ENCODE data around the gene RELL2. TPM values are rescaled to one million over a fixed set of nuclear protein-coding genes. Genes with fewer than 3 reads are reported as not detected.
A peak's percentile ranks its signal among the peaks of the same experiment; 100 is the strongest.

Gene RELL2
- total and polyA plus RNA-seq, 4 donors = 1.2 to 6.9 (median 6.2) TPM

DNA sequence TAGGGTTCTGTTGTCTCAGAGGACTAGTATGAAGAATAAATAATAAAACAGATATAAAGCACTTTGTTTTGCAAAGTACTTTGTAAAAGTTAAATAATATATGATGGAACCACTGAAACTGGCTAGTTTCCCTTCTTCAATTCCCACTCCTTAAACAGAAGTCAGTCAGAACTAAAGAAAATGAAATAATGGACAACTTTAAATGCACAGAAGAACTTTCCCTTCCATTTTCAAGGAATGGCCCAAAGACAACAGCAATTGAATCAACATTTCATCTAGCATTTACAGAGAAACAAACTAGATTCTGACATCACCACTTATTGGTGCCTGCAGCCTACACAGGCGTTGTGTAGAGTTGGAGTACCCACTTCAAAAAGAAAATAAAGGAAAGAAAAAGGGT, 34.2 kb upstream of the RELL2 start:
- no peak for ATAC-seq (ENCODE audit: insufficient read depth, low FRiP score)
- H3K27me3 ChIP-seq (ENCODE audit: control insufficient read depth in 3 of 3, insufficient read depth in 3 of 3, low read length in 2 of 3) = no peaks in the 10 kb centered on the region
- DNase-seq = no peak
- no peaks in the 10 kb centered on the region for H3K36me3 ChIP-seq (ENCODE audit: control insufficient read depth in 4 of 4, insufficient read depth in 4 of 4, low read length in 4 of 4)
- H3K27ac ChIP-seq (ENCODE audit: low read depth in 1 of 2, low read length in 1 of 2) = peak overlapping the region in 1 of 2 donors; percentile 2
- TF ChIP-seq, protein P1, sequence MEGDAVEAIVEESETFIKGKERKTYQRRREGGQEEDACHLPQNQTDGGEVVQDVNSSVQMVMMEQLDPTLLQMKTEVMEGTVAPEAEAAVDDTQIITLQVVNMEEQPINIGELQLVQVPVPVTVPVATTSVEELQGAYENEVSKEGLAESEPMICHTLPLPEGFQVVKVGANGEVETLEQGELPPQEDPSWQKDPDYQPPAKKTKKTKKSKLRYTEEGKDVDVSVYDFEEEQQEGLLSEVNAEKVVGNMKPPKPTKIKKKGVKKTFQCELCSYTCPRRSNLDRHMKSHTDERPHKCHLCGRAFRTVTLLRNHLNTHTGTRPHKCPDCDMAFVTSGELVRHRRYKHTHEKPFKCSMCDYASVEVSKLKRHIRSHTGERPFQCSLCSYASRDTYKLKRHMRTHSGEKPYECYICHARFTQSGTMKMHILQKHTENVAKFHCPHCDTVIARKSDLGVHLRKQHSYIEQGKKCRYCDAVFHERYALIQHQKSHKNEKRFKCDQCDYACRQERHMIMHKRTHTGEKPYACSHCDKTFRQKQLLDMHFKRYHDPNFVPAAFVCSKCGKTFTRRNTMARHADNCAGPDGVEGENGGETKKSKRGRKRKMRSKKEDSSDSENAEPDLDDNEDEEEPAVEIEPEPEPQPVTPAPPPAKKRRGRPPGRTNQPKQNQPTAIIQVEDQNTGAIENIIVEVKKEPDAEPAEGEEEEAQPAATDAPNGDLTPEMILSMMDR (IDR thresholded peaks at IDR 0.05; ENCODE audit: control extremely low read depth, extremely low read depth) = no peak
- WGBS, 2 donors = 62 to 87% methylated on average over 1 of the region's 1 CpG
- no peak overlapping the region for H3K9ac ChIP-seq (ENCODE audit: insufficient read depth in 1 of 2, low read length in 2 of 2)
- no peak overlapping the region for H3K4me3 ChIP-seq
- no peaks in the 10 kb centered on the region for H3K9me3 ChIP-seq (ENCODE audit: control insufficient read depth in 4 of 4, insufficient read depth in 3 of 4, low read length in 3 of 4)
- H3K4me1 ChIP-seq (ENCODE audit: control insufficient read depth in 5 of 5, insufficient read depth in 5 of 5, low read length in 5 of 5) = peaks cover 0 to 39% (median 7%) of the 10 kb centered on the region in 5 donors

DNA sequence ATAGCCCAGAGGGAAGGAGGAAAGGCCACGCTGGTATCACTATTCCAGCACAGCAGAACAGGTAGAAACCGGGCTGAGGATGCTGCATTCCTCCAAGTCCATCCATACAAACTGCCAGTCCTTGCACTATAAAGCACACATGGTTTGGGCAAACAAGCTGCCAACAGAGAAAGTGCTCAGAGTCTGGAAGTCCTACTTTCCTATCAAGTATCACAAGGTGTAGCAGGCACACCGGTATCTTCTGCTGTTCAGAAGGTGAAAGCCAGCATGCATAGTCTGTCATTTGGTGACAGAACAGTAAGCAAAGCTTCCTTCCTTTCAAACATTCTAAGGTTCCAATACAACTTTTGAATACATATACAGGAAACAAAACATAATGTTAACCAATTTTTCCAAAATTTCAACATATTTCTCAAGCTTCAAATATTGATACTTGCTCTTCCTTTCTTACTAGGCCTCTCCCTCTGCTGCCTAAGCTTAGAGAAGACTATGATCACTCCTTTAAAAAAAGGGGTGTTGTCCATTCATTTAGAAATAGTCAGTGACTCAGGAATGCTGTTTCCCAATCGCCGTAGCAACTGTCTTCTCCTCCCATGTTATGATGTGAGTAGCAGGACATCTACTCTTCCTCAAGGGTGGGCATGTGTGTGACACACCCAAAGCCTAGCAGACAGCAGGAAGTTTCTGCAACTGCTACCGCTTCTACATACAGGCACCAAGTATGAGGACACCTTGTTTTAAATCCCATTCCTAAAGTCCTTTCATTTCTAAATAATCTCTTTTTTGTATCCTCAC, 32.7 kb upstream of the RELL2 start:
- H3K27ac ChIP-seq (ENCODE audit: low read depth in 1 of 2, low read length in 1 of 2) = peak overlapping the region; percentile 59 to 91
- H3K36me3 ChIP-seq (ENCODE audit: control insufficient read depth in 4 of 4, insufficient read depth in 4 of 4, low read length in 4 of 4) = no peaks in the 10 kb centered on the region
- DNase-seq = peak; percentile 22 to 58 (median 49)
- peaks cover 0 to 44% (median 7%) of the 10 kb centered on the region in 5 donors for H3K4me1 ChIP-seq (ENCODE audit: control insufficient read depth in 5 of 5, insufficient read depth in 5 of 5, low read length in 5 of 5)
- WGBS, 2 donors = 32 to 45% methylated on average over 6 of the region's 6 CpGs
- TF ChIP-seq, protein P1 (IDR thresholded peaks at IDR 0.05; ENCODE audit: control extremely low read depth, extremely low read depth) = no peak
- no peaks in the 10 kb centered on the region for H3K9me3 ChIP-seq (ENCODE audit: control insufficient read depth in 4 of 4, insufficient read depth in 3 of 4, low read length in 3 of 4)
- no peaks in the 10 kb centered on the region for H3K27me3 ChIP-seq (ENCODE audit: control insufficient read depth in 3 of 3, insufficient read depth in 3 of 3, low read length in 2 of 3)
- peak overlapping the region in 1 of 2 donors; percentile 19 for H3K9ac ChIP-seq (ENCODE audit: insufficient read depth in 1 of 2, low read length in 2 of 2)
- ATAC-seq (ENCODE audit: insufficient read depth, low FRiP score) = peak; percentile 78
- H3K4me3 ChIP-seq = no peak overlapping the region

- Histone ChIP-seq H3K36me3 (ENCODE audit: control insufficient read depth in 4 of 4, insufficient read depth in 4 of 4, low read length in 4 of 4) (no peaks in the 10 kb centered on the region), H3K27me3 (ENCODE audit: control insufficient read depth in 3 of 3, insufficient read depth in 3 of 3, low read length in 2 of 3) (no peaks in the 10 kb centered on the region), H3K9ac (ENCODE audit: insufficient read depth in 1 of 2, low read length in 2 of 2) (no peak overlapping the region), H3K4me1 (ENCODE audit: control insufficient read depth in 5 of 5, insufficient read depth in 5 of 5, low read length in 5 of 5) (peaks cover 0 to 28% (median 7%) of the 10 kb centered on the region in 5 donors), H3K27ac (ENCODE audit: low read depth in 1 of 2, low read length in 1 of 2) (peak overlapping the region; percentile 1 to 85), H3K9me3 (ENCODE audit: control insufficient read depth in 4 of 4, insufficient read depth in 3 of 4, low read length in 3 of 4) (no peaks in the 10 kb centered on the region), H3K4me3 (no peak overlapping the region)
- TF ChIP-seq, protein P1 (IDR thresholded peaks at IDR 0.05; ENCODE audit: control extremely low read depth, extremely low read depth) = no peak
- DNase-seq (peak in 2 of 3 donors; percentile 42 to 65), ATAC-seq (ENCODE audit: insufficient read depth, low FRiP score) (peak; percentile 71)
- 20 to 35% methylated on average over 6 of the region's 6 CpGs for WGBS, 2 donors
Observed at GRCh38 chr5:141605523-141606277, 31.1 kb upstream of the RELL2 start.

Measured in lung (tissue), 12 donors.